Hepatocyte (in vitro differentiated cells): ENCODE measurements around the gene CYP27A1.

Experiments
- CTCF ChIP-seq: fragments of 200-600 bp; sonication (generic); IDR thresholded peaks from 2 replicates; pipeline ENCODE4 v1.5.1; 2016; ENCODE audit warnings: antibody characterized with exemption, mild to moderate bottlenecking; ENCODE audit not compliant: poor library complexity
- EZH2phosphoT487 ChIP-seq: fragments of 200-600 bp; sonication (generic); IDR thresholded peaks from one replicate; pipeline ENCODE4 v1.6.1; 2018; ENCODE audit warnings: antibody characterized with exemption, mild to moderate bottlenecking, low read depth, moderate library complexity; ENCODE audit not compliant: unreplicated experiment, severe bottlenecking

GRCh38 chr2:218780046-218780445, 1.9 kb upstream of the CYP27A1 start:
- TF ChIP-seq CTCF (no peak), EZH2phosphoT487 (no peak)
